Lower leg skin (tissue), 4 donors: ENCODE data around the gene ADAP2. TPM values are rescaled to one million over a fixed set of nuclear protein-coding genes. Genes with fewer than 3 reads are reported as not detected.

ENCODE experiments used
- DNase-seq, 2 donors: peaks; one replicate each; pipeline ENCODE4 v3.0.0-alpha.2; 2019; ENCODE audit warnings: low spot score in 2 of 2
- H3K4me3 ChIP-seq: fragments of 200-600 bp; sonication (generic); 2 replicates; pipeline ENCODE4 v1.5.1; 2017; ENCODE audit warnings: mild to moderate bottlenecking, low read depth; ENCODE audit not compliant: poor library complexity, severe bottlenecking
- POLR2A ChIP-seq, 2 donors: fragments of 450-650 bp; IDR thresholded peaks; one replicate each; pipeline ENCODE4 v1.6.1; 2016 to 2017; ENCODE audit warnings: antibody characterized with exemption in 2 of 2, mild to moderate bottlenecking in 1 of 2, moderate library complexity in 1 of 2
- WGBS, 2 donors: methylation state at CpG; one replicate each; pipeline ENCODE4 v1.1.5; 2018; 5-methylcytosine and 5-hydroxymethylcytosine counted together
- intact Hi-C: fragments of 100-400 bp; cut with DNase I; formaldehyde crosslinking; loops from one replicate; pipeline ENCODE4 v1.15.0; 2023; ENCODE audit warnings: low total_unique reads
- total RNA-seq, 4 donors: library from RNA; depleted of rRNA; stranded (reverse); fragments of >200 nt; gene quantifications; one replicate each; pipeline ENCODE4 v1.1.0, GENCODE V29; 2016
- TF ChIP-seq, protein P1 (sequence below), 3 donors: fragments of 450-650 bp; IDR thresholded peaks; one replicate each; pipeline ENCODE4 v1.5.1; 2016; ENCODE audit warnings: antibody characterized with exemption in 3 of 3, mild to moderate bottlenecking in 3 of 3, moderate library complexity in 2 of 3

The ADAP2 gene
- total RNA-seq, 4 donors from 2014 or later, result 13.6 to 24.1 (median 18.3) TPM

DNA sequence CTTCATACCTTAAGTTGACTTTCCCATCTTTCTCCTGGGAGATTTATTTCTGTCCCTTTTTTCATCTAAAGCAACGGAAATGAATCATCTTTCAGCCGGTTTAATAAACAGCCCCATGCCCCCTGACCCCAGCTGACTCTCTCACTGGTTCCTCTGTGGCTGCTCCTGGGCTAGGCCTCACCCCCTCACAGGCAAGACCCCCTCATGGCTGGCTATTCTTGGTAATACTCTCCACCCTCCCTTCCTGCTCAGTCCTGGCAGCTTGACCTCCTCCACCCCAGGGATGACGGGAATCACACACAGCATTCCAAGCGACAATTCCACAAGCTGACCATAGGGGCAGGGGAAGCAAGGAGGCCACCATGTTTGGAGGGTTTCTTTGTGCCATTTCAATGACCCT is 1.5 kb upstream of the ADAP2 start:
- TF ChIP-seq, protein P1, sequence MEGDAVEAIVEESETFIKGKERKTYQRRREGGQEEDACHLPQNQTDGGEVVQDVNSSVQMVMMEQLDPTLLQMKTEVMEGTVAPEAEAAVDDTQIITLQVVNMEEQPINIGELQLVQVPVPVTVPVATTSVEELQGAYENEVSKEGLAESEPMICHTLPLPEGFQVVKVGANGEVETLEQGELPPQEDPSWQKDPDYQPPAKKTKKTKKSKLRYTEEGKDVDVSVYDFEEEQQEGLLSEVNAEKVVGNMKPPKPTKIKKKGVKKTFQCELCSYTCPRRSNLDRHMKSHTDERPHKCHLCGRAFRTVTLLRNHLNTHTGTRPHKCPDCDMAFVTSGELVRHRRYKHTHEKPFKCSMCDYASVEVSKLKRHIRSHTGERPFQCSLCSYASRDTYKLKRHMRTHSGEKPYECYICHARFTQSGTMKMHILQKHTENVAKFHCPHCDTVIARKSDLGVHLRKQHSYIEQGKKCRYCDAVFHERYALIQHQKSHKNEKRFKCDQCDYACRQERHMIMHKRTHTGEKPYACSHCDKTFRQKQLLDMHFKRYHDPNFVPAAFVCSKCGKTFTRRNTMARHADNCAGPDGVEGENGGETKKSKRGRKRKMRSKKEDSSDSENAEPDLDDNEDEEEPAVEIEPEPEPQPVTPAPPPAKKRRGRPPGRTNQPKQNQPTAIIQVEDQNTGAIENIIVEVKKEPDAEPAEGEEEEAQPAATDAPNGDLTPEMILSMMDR (IDR thresholded peaks at IDR 0.05), result no peak
- TF ChIP-seq POLR2A (IDR thresholded peaks at IDR 0.05), result no peak
- DNase-seq, result peak in 1 of 2 donors; percentile 45

DNA sequence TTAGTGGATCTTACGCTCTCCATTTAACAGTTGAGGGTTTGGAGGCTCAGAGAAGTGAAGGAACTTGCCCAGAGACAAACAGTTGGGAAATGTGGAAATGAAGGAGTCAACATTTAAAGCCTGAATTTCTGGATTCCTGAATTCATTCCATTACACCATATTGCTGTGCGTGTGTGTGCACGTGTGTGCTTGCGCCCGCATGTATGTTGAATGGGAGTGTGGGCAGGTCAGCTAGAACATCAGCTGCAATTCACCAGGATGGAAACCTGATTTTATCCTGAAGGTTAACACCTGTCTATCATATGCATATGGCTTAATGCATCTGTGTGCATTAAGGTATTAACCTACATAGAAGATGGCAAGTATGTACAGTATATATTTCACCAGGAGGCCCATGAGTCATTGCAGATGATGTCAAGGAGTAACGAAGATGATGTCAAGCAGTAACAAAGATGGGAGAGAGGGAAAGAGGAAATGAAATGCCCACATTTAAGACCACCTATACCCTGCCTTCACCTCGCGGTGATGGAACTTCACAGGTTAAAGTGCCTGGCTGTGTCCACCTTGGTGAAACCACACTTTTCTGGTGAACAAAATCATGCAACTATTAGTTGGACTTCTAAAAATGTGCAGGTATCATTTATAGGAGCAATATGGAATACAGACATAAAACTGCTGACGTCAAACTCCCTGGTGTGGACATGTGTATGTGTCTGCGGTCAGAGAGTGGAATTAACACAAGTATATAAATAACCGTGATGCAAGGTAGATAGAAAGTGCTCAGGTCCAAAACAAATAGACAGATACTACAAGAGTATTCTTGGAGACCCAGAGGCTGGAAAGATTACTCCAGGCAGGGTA is 832 bp upstream of the ADAP2 start:
- intact Hi-C loops, result no loop called here
- H3K4me3 ChIP-seq, result no peak overlapping the region
- TF ChIP-seq POLR2A (IDR thresholded peaks at IDR 0.05), result no peak
- TF ChIP-seq, protein P1 (IDR thresholded peaks at IDR 0.05), result no peak
- peak in 1 of 2 donors; percentile 65 for DNase-seq
- 59 to 67% methylated on average over 11 of the region's 11 CpGs for WGBS, 2 donors

More for the DNA sequence above, 1.5 kb upstream of the ADAP2 start:
- H3K4me3 ChIP-seq, result no peak overlapping the region
- WGBS, 2 donors, result 66 to 67% methylated on average over 4 of the region's 4 CpGs
- intact Hi-C loops, result no loop called here

DNA sequence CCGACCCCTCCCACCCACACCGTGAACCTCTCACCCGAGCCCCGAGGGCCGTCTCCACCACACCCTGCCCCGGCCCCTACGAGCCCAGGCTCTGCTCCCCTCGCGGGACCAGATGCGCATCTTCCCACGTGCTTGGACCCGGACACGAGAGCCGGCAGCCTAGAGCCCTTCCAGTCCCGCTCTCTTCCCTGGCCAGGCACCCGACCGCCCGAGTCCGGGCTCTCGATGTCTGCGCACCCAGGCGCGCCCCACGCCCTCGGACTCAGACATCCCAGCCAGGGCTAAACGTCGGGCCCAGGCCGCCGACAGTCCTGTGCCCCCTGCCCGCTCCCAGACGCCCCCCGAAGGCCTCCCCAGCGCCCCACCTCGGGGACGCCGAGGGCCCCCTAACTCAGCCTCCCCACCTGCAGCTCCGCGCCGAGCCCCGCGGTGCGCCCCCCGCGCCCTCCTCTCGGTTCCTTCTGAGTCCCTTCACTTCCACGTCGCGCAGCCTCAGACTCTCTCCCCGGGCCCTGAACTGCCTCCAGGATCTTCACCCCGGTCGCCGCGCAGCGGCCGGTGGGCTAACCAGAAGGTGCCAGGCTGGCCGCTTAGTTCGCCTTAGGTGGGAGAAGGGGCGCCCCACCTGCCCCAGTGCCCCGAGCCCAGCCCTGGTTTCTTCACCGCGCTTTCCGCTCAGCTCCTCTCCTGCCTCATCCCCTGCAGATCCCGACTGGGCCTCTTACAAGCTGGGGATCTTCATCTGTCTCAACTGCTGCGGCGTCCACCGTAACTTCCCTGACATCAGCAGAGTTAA is 688 bp downstream of the ADAP2 start:
- TF ChIP-seq, protein P1 (IDR thresholded peaks at IDR 0.05), result no peak
- no peak for TF ChIP-seq POLR2A (IDR thresholded peaks at IDR 0.05)
- intact Hi-C loops, result no loop called here
- WGBS, 2 donors, result 3 to 5% methylated on average over 37 to 43 of the region's 66 CpGs
- peak in 1 of 2 donors; percentile 85 for DNase-seq
- peak overlapping the region; percentile 44 for H3K4me3 ChIP-seq

DNA sequence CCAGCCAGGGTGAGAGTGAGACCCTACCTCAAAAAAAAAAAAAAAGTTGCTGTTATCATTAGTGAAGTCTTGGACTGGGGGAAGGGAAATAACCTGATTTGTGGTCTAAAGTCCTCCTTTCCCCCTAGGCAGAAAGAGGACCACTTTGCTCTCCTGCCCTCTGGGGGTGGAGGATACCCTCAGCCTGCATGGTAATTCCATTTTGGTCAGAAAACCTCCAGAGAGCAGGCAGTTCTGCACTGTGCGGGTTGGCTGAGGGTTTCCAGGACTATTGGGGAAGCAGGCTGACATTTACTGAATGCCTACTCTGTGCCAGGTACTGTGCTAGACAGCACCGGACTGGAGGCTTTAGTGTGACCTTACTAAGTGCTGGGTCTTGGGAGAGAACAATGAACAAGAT is 2.6 kb downstream of the ADAP2 start:
- peak in 1 of 2 donors; percentile 17 for DNase-seq
- WGBS, 2 donors, result 62 to 70% methylated on average over 2 of the region's 2 CpGs
- intact Hi-C loops, result no loop called here
- TF ChIP-seq POLR2A (IDR thresholded peaks at IDR 0.05), result no peak
- TF ChIP-seq, protein P1 (IDR thresholded peaks at IDR 0.05), result no peak
- no peak overlapping the region for H3K4me3 ChIP-seq

DNA sequence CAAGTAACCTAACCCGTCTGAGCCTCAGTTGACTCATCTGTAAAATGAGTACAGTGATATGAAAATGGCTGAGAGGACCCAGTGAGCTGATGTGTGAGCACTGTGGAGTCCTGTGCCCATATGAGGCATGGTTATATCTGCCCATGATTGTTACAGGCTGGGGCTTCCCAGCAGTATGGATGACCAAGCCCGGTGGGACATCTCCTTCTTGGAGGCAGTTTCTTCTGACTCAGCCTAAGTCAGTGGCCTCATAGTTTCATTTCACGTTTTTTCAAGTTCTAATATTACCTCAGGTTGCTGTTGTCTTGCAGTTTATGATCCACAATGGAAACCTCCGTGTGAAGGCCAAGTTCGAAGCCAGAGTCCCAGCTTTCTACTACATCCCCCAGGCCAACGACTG is 4.8 kb downstream of the ADAP2 start:
- H3K4me3 ChIP-seq, result no peak overlapping the region
- WGBS, 2 donors, result 71 to 76% methylated on average over 6 of the region's 6 CpGs
- intact Hi-C loops, result no loop called here
- no peak for DNase-seq
- TF ChIP-seq, protein P1 (IDR thresholded peaks at IDR 0.05), result no peak
- no peak for TF ChIP-seq POLR2A (IDR thresholded peaks at IDR 0.05)
